ENCODE results near the gene RNF223. TPM values are rescaled to one million over a fixed set of nuclear protein-coding genes. Genes with fewer than 3 reads are reported as not detected.

The RNF223 gene
- total RNA-seq, 1 donor from 2014 or later = not detected

DNA sequence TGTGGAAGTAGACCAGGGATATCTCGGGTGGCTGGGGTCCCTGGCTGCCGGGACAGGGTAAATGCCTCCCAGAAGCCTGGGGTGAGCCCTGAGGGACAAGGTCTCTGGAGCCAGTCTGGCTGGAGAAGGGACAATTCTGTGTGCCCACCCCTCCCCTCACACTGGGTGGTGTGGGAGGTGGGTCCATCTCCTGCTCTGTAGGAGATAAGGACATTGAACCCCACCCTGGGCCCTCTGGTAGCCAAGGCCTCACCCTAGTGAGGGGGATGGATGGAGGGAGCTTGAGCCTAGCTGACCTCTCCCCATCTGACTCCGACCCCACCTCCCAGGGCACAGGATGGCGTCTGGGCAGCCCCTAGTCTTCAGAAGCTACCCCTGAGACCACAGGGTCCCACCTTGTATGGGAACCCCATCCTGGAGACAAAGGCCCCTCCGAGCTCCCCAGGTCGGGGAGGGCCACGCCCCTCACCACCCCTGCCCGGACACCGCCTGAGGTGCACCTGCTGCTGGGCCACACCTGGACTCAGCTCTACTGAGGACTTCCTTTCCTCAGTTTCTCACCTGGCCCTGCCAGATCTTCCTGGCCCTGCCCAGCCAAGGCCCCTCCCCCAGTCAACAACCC, 49.8 kb downstream of the RNF223 start:
- H3K4me3 Mint-ChIP-seq (ENCODE audit: unreplicated experiment) = no peak overlapping the region
- H3K36me3 Mint-ChIP-seq (ENCODE audit: low read depth, unreplicated experiment) = peaks cover 8% of the 10 kb centered on the region
- DNase-seq (ENCODE audit: low spot score) = no peak
- H3K9me3 Mint-ChIP-seq (ENCODE audit: unreplicated experiment) = no peaks in the 10 kb centered on the region
- H3K27ac Mint-ChIP-seq (ENCODE audit: unreplicated experiment) = no peak overlapping the region
- peaks cover 23% of the 10 kb centered on the region for H3K4me1 Mint-ChIP-seq (ENCODE audit: unreplicated experiment)
- peaks cover 13% of the 10 kb centered on the region for H3K27me3 Mint-ChIP-seq (ENCODE audit: unreplicated experiment)
- TF ChIP-seq, protein P1, sequence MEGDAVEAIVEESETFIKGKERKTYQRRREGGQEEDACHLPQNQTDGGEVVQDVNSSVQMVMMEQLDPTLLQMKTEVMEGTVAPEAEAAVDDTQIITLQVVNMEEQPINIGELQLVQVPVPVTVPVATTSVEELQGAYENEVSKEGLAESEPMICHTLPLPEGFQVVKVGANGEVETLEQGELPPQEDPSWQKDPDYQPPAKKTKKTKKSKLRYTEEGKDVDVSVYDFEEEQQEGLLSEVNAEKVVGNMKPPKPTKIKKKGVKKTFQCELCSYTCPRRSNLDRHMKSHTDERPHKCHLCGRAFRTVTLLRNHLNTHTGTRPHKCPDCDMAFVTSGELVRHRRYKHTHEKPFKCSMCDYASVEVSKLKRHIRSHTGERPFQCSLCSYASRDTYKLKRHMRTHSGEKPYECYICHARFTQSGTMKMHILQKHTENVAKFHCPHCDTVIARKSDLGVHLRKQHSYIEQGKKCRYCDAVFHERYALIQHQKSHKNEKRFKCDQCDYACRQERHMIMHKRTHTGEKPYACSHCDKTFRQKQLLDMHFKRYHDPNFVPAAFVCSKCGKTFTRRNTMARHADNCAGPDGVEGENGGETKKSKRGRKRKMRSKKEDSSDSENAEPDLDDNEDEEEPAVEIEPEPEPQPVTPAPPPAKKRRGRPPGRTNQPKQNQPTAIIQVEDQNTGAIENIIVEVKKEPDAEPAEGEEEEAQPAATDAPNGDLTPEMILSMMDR (IDR thresholded peaks at IDR 0.05; ENCODE audit: unreplicated experiment) = no peak

DNA sequence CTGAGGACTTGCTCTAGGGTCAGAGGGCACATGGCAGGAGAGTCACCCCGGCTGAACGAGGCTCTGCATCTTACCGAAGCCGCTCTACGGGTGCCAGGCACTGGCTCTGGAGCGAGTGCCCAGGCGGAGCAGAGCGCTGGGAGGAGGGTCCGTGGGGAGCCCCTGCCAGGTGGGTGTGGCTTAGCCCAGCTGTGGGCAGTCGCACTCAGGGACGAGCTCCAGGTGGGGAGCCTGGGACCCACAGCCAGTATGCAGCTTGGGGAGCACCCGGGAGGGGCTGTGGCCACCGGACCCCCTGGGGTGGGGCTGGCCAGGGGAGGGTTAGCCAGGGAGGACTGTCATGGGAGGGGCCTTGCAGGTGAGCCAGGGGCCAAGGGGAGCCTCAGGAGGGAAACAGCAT, 50.4 kb downstream of the RNF223 start:
- peaks cover 23% of the 10 kb centered on the region for H3K4me1 Mint-ChIP-seq (ENCODE audit: unreplicated experiment)
- no peak for DNase-seq (ENCODE audit: low spot score)
- peaks cover 13% of the 10 kb centered on the region for H3K27me3 Mint-ChIP-seq (ENCODE audit: unreplicated experiment)
- H3K36me3 Mint-ChIP-seq (ENCODE audit: low read depth, unreplicated experiment) = peaks cover 8% of the 10 kb centered on the region
- H3K9me3 Mint-ChIP-seq (ENCODE audit: unreplicated experiment) = no peaks in the 10 kb centered on the region
- no peak overlapping the region for H3K4me3 Mint-ChIP-seq (ENCODE audit: unreplicated experiment)
- no peak overlapping the region for H3K27ac Mint-ChIP-seq (ENCODE audit: unreplicated experiment)
- TF ChIP-seq, protein P1 (IDR thresholded peaks at IDR 0.05; ENCODE audit: unreplicated experiment) = no peak

DNA sequence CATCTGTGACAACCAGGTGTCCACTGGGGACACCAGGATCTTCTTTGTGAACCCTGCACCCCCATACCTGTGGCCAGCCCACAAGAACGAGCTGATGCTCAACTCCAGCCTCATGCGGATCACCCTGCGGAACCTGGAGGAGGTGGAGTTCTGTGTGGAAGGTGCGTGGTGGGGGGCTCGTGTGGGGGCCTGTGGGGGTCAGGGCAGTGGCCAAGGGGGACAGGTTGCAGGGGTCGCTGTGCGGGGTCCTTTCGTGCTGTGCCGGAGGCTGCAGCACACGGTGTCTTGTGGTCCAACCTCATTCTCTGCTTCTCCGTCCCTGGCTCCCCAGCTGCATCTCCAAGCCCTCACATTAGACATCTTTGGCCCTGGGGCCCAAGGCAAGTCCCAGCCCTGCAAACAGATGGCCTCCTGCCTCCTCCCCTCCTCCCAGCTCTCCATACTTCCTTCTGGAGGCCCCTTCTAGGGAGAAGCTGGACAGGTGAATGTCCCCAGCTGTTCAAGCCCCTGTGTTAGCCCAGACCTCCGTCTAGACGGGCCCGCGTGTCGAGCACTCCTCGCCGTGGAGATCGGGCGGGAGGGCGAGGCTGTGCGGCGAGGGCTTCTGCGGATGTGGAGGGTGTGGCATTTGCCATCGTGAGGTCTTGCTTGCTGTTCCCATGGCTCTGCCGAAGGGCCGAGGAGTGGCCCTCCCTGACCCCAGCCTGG, 51.6 kb downstream of the RNF223 start:
- H3K4me3 Mint-ChIP-seq (ENCODE audit: unreplicated experiment) = peak overlapping the region; percentile 82
- TF ChIP-seq, protein P1 (IDR thresholded peaks at IDR 0.05; ENCODE audit: unreplicated experiment) = no peak
- H3K27me3 Mint-ChIP-seq (ENCODE audit: unreplicated experiment) = peaks cover 13% of the 10 kb centered on the region
- H3K36me3 Mint-ChIP-seq (ENCODE audit: low read depth, unreplicated experiment) = peaks cover 8% of the 10 kb centered on the region
- H3K27ac Mint-ChIP-seq (ENCODE audit: unreplicated experiment) = peak overlapping the region; percentile 77
- peaks cover 23% of the 10 kb centered on the region for H3K4me1 Mint-ChIP-seq (ENCODE audit: unreplicated experiment)
- no peak for DNase-seq (ENCODE audit: low spot score)
- H3K9me3 Mint-ChIP-seq (ENCODE audit: unreplicated experiment) = no peaks in the 10 kb centered on the region

DNA sequence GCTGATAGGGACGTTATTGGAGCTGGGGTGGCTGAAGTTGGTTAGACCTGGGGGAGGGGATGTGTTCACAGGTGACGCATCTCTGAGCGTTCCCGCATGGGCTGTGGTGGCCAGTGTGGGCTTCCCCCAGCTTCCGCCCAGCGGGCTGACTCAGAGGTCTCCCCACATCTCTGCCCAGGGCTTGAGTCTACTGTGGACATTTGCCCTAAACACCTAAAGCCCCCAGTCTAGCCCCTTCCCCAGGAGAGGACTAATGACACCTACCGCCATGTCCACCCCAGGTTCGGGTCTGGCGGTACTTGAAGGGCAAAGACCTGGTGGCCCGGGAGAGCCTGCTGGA, 52.2 kb downstream of the RNF223 start:
- Mint-ChIP-seq H3K27ac (ENCODE audit: unreplicated experiment) (peak overlapping the region; percentile 57), H3K9me3 (ENCODE audit: unreplicated experiment) (no peaks in the 10 kb centered on the region), H3K4me1 (ENCODE audit: unreplicated experiment) (peaks cover 21% of the 10 kb centered on the region), H3K4me3 (ENCODE audit: unreplicated experiment) (peak overlapping the region; percentile 73), H3K36me3 (ENCODE audit: low read depth, unreplicated experiment) (peaks cover 8% of the 10 kb centered on the region), H3K27me3 (ENCODE audit: unreplicated experiment) (peaks cover 15% of the 10 kb centered on the region)
- DNase-seq (ENCODE audit: low spot score) = no peak
- TF ChIP-seq, protein P1 (IDR thresholded peaks at IDR 0.05; ENCODE audit: unreplicated experiment) = no peak

Measured in endothelial cell (in vitro differentiated cells).